ENCODE results near the gene CCSER1.

- TF ChIP-seq POLR2A (IDR thresholded peaks at IDR 0.05), result no peak
- no peak for TF ChIP-seq CTCF (IDR thresholded peaks at IDR 0.05 in 8 of 11, conservative IDR thresholded peaks at IDR 0.05 in 3 of 11)
- TF ChIP-seq POLR2AphosphoS5 (IDR thresholded peaks at IDR 0.05), result no peak
Measured at GRCh38 chr4:91285487-91285886, 1158.3 kb downstream of the CCSER1 start.
